Neuronal stem cell (in vitro differentiated cells): ENCODE data around the gene UBR3.

Experiments
- DNase-seq: peaks from one replicate; pipeline ENCODE4 v3.0.0-alpha.2; 2013; ENCODE audit warnings: low spot score
- H2AFZ ChIP-seq: one replicate; pipeline ENCODE4 v1.6.1; 2013; ENCODE audit warnings: mild to moderate bottlenecking, low read length, inconsistent platforms
- H2AK5ac ChIP-seq: 2 replicates; pipeline ENCODE4 v1.6.1; 2013; ENCODE audit warnings: low read depth, mild to moderate bottlenecking, inconsistent platforms, low read length, moderate library complexity, mixed read lengths
- H2BK120ac ChIP-seq: 2 replicates; pipeline ENCODE4 v1.6.1; 2013; ENCODE audit warnings: low read depth, mild to moderate bottlenecking, inconsistent platforms, low read length, moderate library complexity, mixed read lengths
- H2BK12ac ChIP-seq: one replicate; pipeline ENCODE4 v1.6.1; 2013; ENCODE audit warnings: low read length, inconsistent platforms
- H2BK15ac ChIP-seq: 2 replicates; pipeline ENCODE4 v1.6.1; 2013; ENCODE audit warnings: mild to moderate bottlenecking, low read length, inconsistent platforms, mixed read lengths
- H2BK5ac ChIP-seq: one replicate; pipeline ENCODE4 v1.6.1; 2013; ENCODE audit warnings: inconsistent platforms, mild to moderate bottlenecking, low read length, moderate library complexity
- H3K14ac ChIP-seq: one replicate; pipeline ENCODE4 v1.6.1; 2013; ENCODE audit warnings: low read length, inconsistent platforms
- H3K18ac ChIP-seq: 2 replicates; pipeline ENCODE4 v1.6.1; 2013; ENCODE audit warnings: low read length, inconsistent platforms
- H3K23ac ChIP-seq: 2 replicates; pipeline ENCODE4 v1.6.1; 2013; ENCODE audit warnings: low read depth, mild to moderate bottlenecking, mixed read lengths, low read length, inconsistent platforms; ENCODE audit not compliant: poor library complexity
- H3K27ac ChIP-seq: replicated peaks from 3 replicates; pipeline ENCODE4 v1.5.1; 2013; ENCODE audit warnings: low read length, inconsistent platforms
- H3K27me3 ChIP-seq, 3 experiments: 2 replicates each; pipeline ENCODE4 v1.6.1; 2013; ENCODE audit warnings: low read length in 3 of 3, mild to moderate bottlenecking in 2 of 3, inconsistent platforms in 1 of 3, low read depth in 1 of 3, mixed read lengths in 1 of 3, moderate library complexity in 1 of 3; ENCODE audit not compliant: control insufficient read depth in 3 of 3, insufficient read depth in 3 of 3
- H3K36me3 ChIP-seq, 2 donors: replicated peaks in 1 of 2; 2 replicates each; pipeline ENCODE4 v1.6.1; 2013; ENCODE audit warnings: low read length in 2 of 2; ENCODE audit not compliant: control insufficient read depth in 2 of 2, insufficient read depth in 2 of 2
- H3K4ac ChIP-seq: 2 replicates; pipeline ENCODE4 v1.6.1; 2013; ENCODE audit warnings: inconsistent platforms, mild to moderate bottlenecking, low read length, moderate library complexity
- H3K4me1 ChIP-seq, 2 donors: 1 replicate in 1 of 2; 2 replicates in 1 of 2; pipeline ENCODE4 v1.6.1; 2013; ENCODE audit warnings: low read length in 2 of 2, low read depth in 1 of 2; ENCODE audit not compliant: control insufficient read depth in 2 of 2, insufficient read depth in 1 of 2
- H3K4me2 ChIP-seq: one replicate; pipeline ENCODE4 v1.6.1; 2013; ENCODE audit warnings: mild to moderate bottlenecking, low read length, inconsistent platforms; ENCODE audit not compliant: insufficient read depth, poor library complexity, severe bottlenecking
- H3K4me3 ChIP-seq, 2 donors: 2 replicates each; pipeline ENCODE4 v1.5.1; 2013; ENCODE audit warnings: low read length in 2 of 2, mild to moderate bottlenecking in 2 of 2, inconsistent platforms in 1 of 2, moderate library complexity in 1 of 2
- H3K79me1 ChIP-seq: one replicate; pipeline ENCODE4 v1.6.1; 2013; ENCODE audit warnings: low read depth, mild to moderate bottlenecking, inconsistent platforms, low read length, moderate library complexity
- H3K9ac ChIP-seq: one replicate; pipeline ENCODE4 v1.6.1; 2013; ENCODE audit warnings: mild to moderate bottlenecking, low read depth, low read length, inconsistent platforms; ENCODE audit not compliant: poor library complexity
- H3K9me3 ChIP-seq, 2 donors: replicated peaks in 1 of 2; 2 replicates each; pipeline versions ENCODE3 to v1.6.1; 2013; ENCODE audit warnings: low read length in 2 of 2, mild to moderate bottlenecking in 2 of 2, inconsistent platforms in 1 of 2, low read depth in 1 of 2, mixed read lengths in 1 of 2, moderate library complexity in 1 of 2; ENCODE audit not compliant: control insufficient read depth in 2 of 2, insufficient read depth in 1 of 2
- H4K8ac ChIP-seq: one replicate; pipeline ENCODE4 v1.6.1; 2013; ENCODE audit warnings: low read depth, mild to moderate bottlenecking, inconsistent platforms, low read length, moderate library complexity
- H4K91ac ChIP-seq: one replicate; pipeline ENCODE4 v1.6.1; 2013; ENCODE audit warnings: low read length, low read depth, mild to moderate bottlenecking, inconsistent platforms; ENCODE audit not compliant: poor library complexity
- WGBS, 2 donors: extraction: QIAGEN DNeasy Blood & Tissue Kit; methylation state at CpG; one replicate each; pipeline ENCODE4 v1.1.7; 2013; ENCODE audit warnings: missing lambda C conversion rate in 2 of 2, mixed read lengths in 1 of 2; ENCODE audit not compliant: insufficient read length in 2 of 2, insufficient replicate concordance in 1 of 2; ENCODE audit errors: extremely low coverage in 2 of 2; 5-methylcytosine and 5-hydroxymethylcytosine counted together

Gene UBR3

DNA sequence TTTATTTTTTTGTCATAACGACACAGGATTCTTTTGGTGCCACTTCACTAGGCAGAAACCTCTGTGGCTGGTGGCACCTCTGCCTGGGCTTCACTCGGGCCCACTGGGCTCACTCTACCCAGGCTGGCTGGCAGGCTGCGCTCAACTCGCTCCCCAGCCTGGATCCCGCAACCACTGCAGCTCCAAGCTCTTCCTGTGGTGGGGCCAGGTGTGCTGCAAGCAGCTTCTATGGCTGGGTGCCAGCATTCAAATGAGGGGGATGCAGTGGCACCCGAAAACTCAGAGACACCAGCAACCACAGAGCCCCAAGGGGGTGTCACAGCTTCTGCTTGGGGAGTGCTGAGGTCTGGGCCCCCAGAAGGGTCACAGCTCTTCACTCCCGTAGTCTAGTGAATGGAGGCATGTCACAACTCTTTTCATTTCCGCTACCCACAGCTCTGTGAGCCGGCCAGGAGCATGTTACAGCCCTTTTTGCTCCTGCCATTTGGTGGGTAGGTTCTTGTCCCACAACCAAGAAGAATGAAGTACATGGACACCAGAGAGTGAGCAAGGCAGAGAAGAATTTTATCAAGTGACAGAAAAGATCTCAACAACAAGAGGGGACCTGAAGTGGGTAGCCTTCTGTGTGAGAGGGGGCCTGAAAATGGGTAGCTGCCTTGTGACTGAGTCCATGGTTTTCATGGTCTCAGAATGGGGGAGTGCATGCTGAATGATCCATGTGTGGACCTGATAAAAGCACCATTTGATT lies 170.1 kb downstream of the UBR3 start:
- Histone ChIP-seq H2BK5ac (no peak overlapping the region), H3K4ac (no peak overlapping the region), H3K14ac (no peak overlapping the region), H4K8ac (no peak overlapping the region), H3K27ac (no peak overlapping the region), H3K9me3 (peaks cover 0 to 8% of the 10 kb centered on the region in 2 donors), H2AFZ (no peak overlapping the region), H3K9ac (no peak overlapping the region), H3K79me1 (no peaks in the 10 kb centered on the region), H2BK15ac (no peak overlapping the region), H2BK120ac (no peak overlapping the region), H3K4me2 (no peak overlapping the region), H4K91ac (no peak overlapping the region), H2AK5ac (no peak overlapping the region), H3K18ac (no peak overlapping the region), H3K23ac (no peak overlapping the region), H3K27me3 (no peaks in the 10 kb centered on the region), H3K4me3 (no peak overlapping the region), H3K4me1 (no peaks in the 10 kb centered on the region), H3K36me3 (peaks cover 0 to 3% of the 10 kb centered on the region in 2 donors), H2BK12ac (no peak overlapping the region)
- no CpG with 5 or more reads among the region's 9 CpGs for WGBS, 2 donors
- DNase-seq, result no peak

DNA sequence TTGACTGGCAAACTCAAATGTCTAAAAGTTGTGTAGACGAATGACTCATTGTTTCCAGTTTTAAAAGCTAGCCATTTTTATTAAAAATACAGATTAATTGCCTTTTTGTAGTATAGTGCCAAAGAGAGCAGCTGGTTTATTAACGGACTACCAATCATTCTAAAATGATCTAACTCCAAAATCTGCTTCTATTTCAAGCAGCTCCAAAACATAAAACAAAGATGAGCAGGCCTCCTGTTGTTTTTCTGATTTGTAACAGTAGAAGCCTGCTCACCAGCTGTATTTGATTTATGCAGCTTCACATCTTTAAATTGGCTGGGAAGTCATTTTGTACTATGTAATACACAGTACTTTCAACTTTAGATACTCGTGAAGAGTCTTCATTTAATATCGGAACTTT lies 171.8 kb downstream of the UBR3 start:
- H2BK15ac ChIP-seq, result no peak overlapping the region
- H3K9me3 ChIP-seq, result peaks cover 0 to 8% of the 10 kb centered on the region in 2 donors
- no CpG with 5 or more reads among the region's 4 CpGs for WGBS, 2 donors
- H2BK120ac ChIP-seq, result no peak overlapping the region
- no peaks in the 10 kb centered on the region for H3K4me1 ChIP-seq
- H4K91ac ChIP-seq, result no peak overlapping the region
- no peak overlapping the region for H3K23ac ChIP-seq
- H2AFZ ChIP-seq, result no peak overlapping the region
- H2BK5ac ChIP-seq, result no peak overlapping the region
- no peak overlapping the region for H2BK12ac ChIP-seq
- no peak overlapping the region for H3K4ac ChIP-seq
- H3K27me3 ChIP-seq, result no peaks in the 10 kb centered on the region
- no peak overlapping the region for H3K14ac ChIP-seq
- no peak overlapping the region for H3K4me2 ChIP-seq
- no peak overlapping the region for H3K27ac ChIP-seq
- H2AK5ac ChIP-seq, result no peak overlapping the region
- no peak for DNase-seq
- H3K18ac ChIP-seq, result no peak overlapping the region
- no peak overlapping the region for H3K4me3 ChIP-seq
- no peaks in the 10 kb centered on the region for H3K79me1 ChIP-seq
- peaks cover 0 to 10% of the 10 kb centered on the region in 2 donors for H3K36me3 ChIP-seq
- no peak overlapping the region for H3K9ac ChIP-seq
- H4K8ac ChIP-seq, result no peak overlapping the region

DNA sequence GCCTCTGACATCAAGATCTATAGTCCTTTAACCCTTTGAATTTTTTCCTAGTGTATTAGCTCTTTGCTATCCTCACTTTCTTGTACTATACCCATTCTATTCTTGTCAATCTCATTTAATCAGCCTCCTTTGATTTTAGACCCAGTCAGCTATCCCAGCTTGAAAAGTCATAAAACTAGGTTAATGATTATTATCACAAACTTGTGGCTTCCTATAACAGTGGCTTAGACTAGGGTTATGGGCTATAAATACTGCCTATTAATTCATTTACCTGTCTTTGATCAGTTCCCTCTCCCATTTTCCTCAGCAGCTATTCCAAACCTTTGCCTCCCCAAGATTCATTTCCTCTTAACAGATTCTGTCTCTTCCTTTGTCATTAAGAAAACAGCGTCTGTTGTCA lies 174.8 kb downstream of the UBR3 start:
- no peak overlapping the region for H3K4me3 ChIP-seq
- no peak overlapping the region for H3K23ac ChIP-seq
- H3K9ac ChIP-seq, result no peak overlapping the region
- H3K27ac ChIP-seq, result no peak overlapping the region
- H3K18ac ChIP-seq, result no peak overlapping the region
- H3K14ac ChIP-seq, result no peak overlapping the region
- H3K4ac ChIP-seq, result no peak overlapping the region
- DNase-seq, result no peak
- peaks cover 0 to 16% of the 10 kb centered on the region in 2 donors for H3K36me3 ChIP-seq
- no CpG with 5 or more reads among the region's 1 CpG for WGBS, 2 donors
- H2BK120ac ChIP-seq, result no peak overlapping the region
- no peaks in the 10 kb centered on the region for H3K79me1 ChIP-seq
- H4K8ac ChIP-seq, result no peak overlapping the region
- no peak overlapping the region for H2BK12ac ChIP-seq
- peaks cover 0 to 6% of the 10 kb centered on the region in 2 donors for H3K9me3 ChIP-seq
- H2AK5ac ChIP-seq, result no peak overlapping the region
- H3K27me3 ChIP-seq, result no peaks in the 10 kb centered on the region
- no peak overlapping the region for H2BK5ac ChIP-seq
- no peaks in the 10 kb centered on the region for H3K4me1 ChIP-seq
- no peak overlapping the region for H2BK15ac ChIP-seq
- H3K4me2 ChIP-seq, result no peak overlapping the region
- no peak overlapping the region for H2AFZ ChIP-seq
- no peak overlapping the region for H4K91ac ChIP-seq

DNA sequence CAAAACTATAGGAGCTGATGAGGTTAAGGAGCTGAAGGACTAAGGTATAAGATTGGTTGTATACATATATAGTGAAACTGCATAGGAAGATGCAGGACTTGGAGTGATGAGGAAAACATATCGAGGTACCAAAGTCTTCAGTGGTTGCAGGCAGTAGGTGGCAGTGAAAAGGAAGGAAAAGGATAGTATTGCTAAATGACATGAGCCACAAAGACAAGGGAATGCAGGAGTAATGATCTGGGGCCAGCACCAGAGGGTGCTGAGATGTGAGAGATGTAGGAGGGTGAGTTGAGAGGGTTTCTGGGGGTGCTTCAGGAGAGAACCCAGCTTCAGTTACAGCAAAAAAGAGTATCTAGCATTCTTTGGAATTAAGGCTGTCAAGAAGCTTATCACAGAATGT lies 178.4 kb downstream of the UBR3 start:
- no peak overlapping the region for H3K27ac ChIP-seq
- H2AFZ ChIP-seq, result no peak overlapping the region
- H3K14ac ChIP-seq, result no peak overlapping the region
- no peak overlapping the region for H3K18ac ChIP-seq
- H2BK12ac ChIP-seq, result no peak overlapping the region
- no peak overlapping the region for H3K4ac ChIP-seq
- H3K79me1 ChIP-seq, result no peaks in the 10 kb centered on the region
- no peak overlapping the region for H2BK5ac ChIP-seq
- H3K9me3 ChIP-seq, result no peaks in the 10 kb centered on the region
- no peak overlapping the region for H3K9ac ChIP-seq
- no CpG with 5 or more reads among the region's 1 CpG for WGBS, 2 donors
- peaks cover 0 to 18% of the 10 kb centered on the region in 2 donors for H3K36me3 ChIP-seq
- H3K27me3 ChIP-seq, result no peaks in the 10 kb centered on the region
- H2BK15ac ChIP-seq, result no peak overlapping the region
- no peak overlapping the region for H4K8ac ChIP-seq
- H2AK5ac ChIP-seq, result no peak overlapping the region
- H2BK120ac ChIP-seq, result no peak overlapping the region
- no peak for DNase-seq
- no peak overlapping the region for H3K4me2 ChIP-seq
- H4K91ac ChIP-seq, result no peak overlapping the region
- no peak overlapping the region for H3K4me3 ChIP-seq
- H3K4me1 ChIP-seq, result no peaks in the 10 kb centered on the region
- no peak overlapping the region for H3K23ac ChIP-seq
